Prostate gland (tissue), 2 donors: Measurements from ENCODE around the gene DYRK4.

Experiments
- CTCF ChIP-seq, 4 experiments: fragments of 200-600 bp in 2 of 4; fragments of 450-650 bp in 2 of 4; sonication (generic) in 2 of 4; IDR thresholded peaks; 1 replicate in 3 of 4; 2 replicates in 1 of 4; pipeline ENCODE4 v1.5.1; 2016 to 2019; ENCODE audit warnings: antibody characterized with exemption in 4 of 4, mild to moderate bottlenecking in 2 of 4, moderate library complexity in 2 of 4
- POLR2A ChIP-seq: fragments of 450-650 bp; IDR thresholded peaks from one replicate; pipeline ENCODE4 v1.6.1; 2016; ENCODE audit warnings: antibody characterized with exemption, mild to moderate bottlenecking
- POLR2AphosphoS5 ChIP-seq: sonication (generic); formaldehyde crosslinking; IDR thresholded peaks from one replicate; pipeline ENCODE4 v1.6.1; 2017; ENCODE audit warnings: antibody characterized with exemption

- TF ChIP-seq CTCF (IDR thresholded peaks at IDR 0.05), result no peak
- TF ChIP-seq POLR2A, result no peak
- TF ChIP-seq POLR2AphosphoS5, result no peak
Observed at GRCh38 chr12:4648104-4648500, 86.1 kb downstream of the DYRK4 start.
